Astrocyte (in vitro differentiated cells and primary cell): ENCODE data around the gene CLEC4C. TPM values are rescaled to one million over a fixed set of nuclear protein-coding genes. Genes with fewer than 3 reads are reported as not detected.
"Not testable (repeated sequence)": the region's sequence is repeated elsewhere in the genome, so short reads cannot be mapped to it uniquely, and the experiment has no call there.

Experiments
- DNase-seq: peaks from one replicate; pipeline ENCODE4 v3.0.0-alpha.2; 2010; ENCODE audit warnings: low read depth
- FAIRE-seq: peaks from 2 replicates; lab custom pipeline; 2011; peaks lifted over from hg19 to GRCh38; lab: Jason Lieb, UNC
- H2AFZ ChIP-seq: 2 replicates; pipeline ENCODE4 v1.6.0; 2012; ENCODE audit warnings: low read depth, low read length, inconsistent platforms
- H3K27ac ChIP-seq: 2 replicates; pipeline ENCODE4 v1.5.1; 2011; ENCODE audit warnings: low read depth, low read length, inconsistent platforms
- H3K27me3 ChIP-seq: 2 replicates; pipeline ENCODE4 v1.6.0; 2011; ENCODE audit warnings: low read length, inconsistent platforms; ENCODE audit not compliant: insufficient read depth
- H3K36me3 ChIP-seq: 2 replicates; pipeline ENCODE4 v1.5.1; 2011; ENCODE audit warnings: low read length, inconsistent platforms; ENCODE audit not compliant: insufficient read depth
- H3K4me1 ChIP-seq: 2 replicates; pipeline ENCODE4 v1.5.1; 2011; ENCODE audit warnings: low read length, inconsistent platforms; ENCODE audit not compliant: insufficient read depth
- H3K4me2 ChIP-seq: 2 replicates; pipeline ENCODE4 v1.6.0; 2012; ENCODE audit warnings: low read length, inconsistent platforms
- H3K4me3 ChIP-seq: 2 replicates; pipeline ENCODE4 v1.5.1; 2011; ENCODE audit warnings: low read depth, mild to moderate bottlenecking, low read length, inconsistent platforms; ENCODE audit not compliant: insufficient read depth
- H3K79me2 ChIP-seq: 2 replicates; pipeline ENCODE4 v1.6.0; 2012; ENCODE audit warnings: mild to moderate bottlenecking, low read length, inconsistent platforms; ENCODE audit not compliant: insufficient read depth
- H3K9ac ChIP-seq: 2 replicates; pipeline ENCODE4 v1.6.0; 2012; ENCODE audit warnings: mild to moderate bottlenecking, low read length, inconsistent platforms
- H3K9me3 ChIP-seq: 2 replicates; pipeline ENCODE4 v1.5.1; 2012; ENCODE audit warnings: low read depth, mild to moderate bottlenecking, low read length, inconsistent platforms; ENCODE audit not compliant: insufficient read depth
- H4K20me1 ChIP-seq: 2 replicates; pipeline ENCODE4 v1.6.0; 2012; ENCODE audit warnings: low read length, inconsistent platforms; ENCODE audit not compliant: insufficient read depth
- H3K27ac Mint-ChIP-seq: one replicate; pipeline ENCODE4 v1.8.0; 2021; ENCODE audit warnings: mild to moderate bottlenecking, mixed read lengths; ENCODE audit not compliant: unreplicated experiment
- H3K27me3 Mint-ChIP-seq: one replicate; pipeline ENCODE4 v1.8.0; 2021; ENCODE audit warnings: low read depth, mixed read lengths; ENCODE audit not compliant: unreplicated experiment
- H3K36me3 Mint-ChIP-seq: one replicate; pipeline ENCODE4 v1.8.0; 2021; ENCODE audit warnings: low read depth, mixed read lengths; ENCODE audit not compliant: unreplicated experiment
- H3K4me1 Mint-ChIP-seq: one replicate; pipeline ENCODE4 v1.8.0; 2021; ENCODE audit warnings: low read depth, mixed read lengths; ENCODE audit not compliant: unreplicated experiment
- H3K4me3 Mint-ChIP-seq: one replicate; pipeline ENCODE4 v1.8.0; 2021; ENCODE audit warnings: mild to moderate bottlenecking, moderate library complexity, mixed read lengths; ENCODE audit not compliant: unreplicated experiment
- H3K9me3 Mint-ChIP-seq: one replicate; pipeline ENCODE4 v1.8.0; 2021; ENCODE audit warnings: mild to moderate bottlenecking, mixed read lengths; ENCODE audit not compliant: unreplicated experiment
- CTCF ChIP-seq: IDR thresholded peaks from 2 replicates; pipeline ENCODE4 v1.5.1; 2011; ENCODE audit warnings: low read depth, mild to moderate bottlenecking, inconsistent platforms, low read length, moderate library complexity; ENCODE audit not compliant: insufficient read depth
- EZH2 ChIP-seq: IDR thresholded peaks from 2 replicates; pipeline ENCODE4 v1.6.1; 2012; ENCODE audit warnings: mild to moderate bottlenecking, low read length, inconsistent platforms; ENCODE audit not compliant: insufficient read depth
- total RNA-seq: library from RNA; stranded (reverse); gene quantifications from 2 replicates; pipeline ENCODE4 v1.2.1, GENCODE V29; 2021

CLEC4C gene
- total RNA-seq, 1 donor from 2014 or later, result not detected

GRCh38 chr12:7788294-7788660 is 41.1 kb upstream of the CLEC4C start:
- Mint-ChIP-seq H3K36me3 (no peaks in the 10 kb centered on the region), H3K27me3 (peaks cover 27% of the 10 kb centered on the region), H3K27ac (no peak overlapping the region), H3K9me3 (no peaks in the 10 kb centered on the region), H3K4me3 (peak overlapping the region; percentile 63), H3K4me1 (peaks cover 8% of the 10 kb centered on the region)
- Histone ChIP-seq H3K9me3 (no peaks in the 10 kb centered on the region), H3K79me2 (no peaks in the 10 kb centered on the region), H3K4me1 (no peaks in the 10 kb centered on the region), H3K27ac (no peak overlapping the region), H3K4me2 (no peak overlapping the region), H4K20me1 (no peaks in the 10 kb centered on the region), H3K9ac (no peak overlapping the region), H3K27me3 (peaks cover 7% of the 10 kb centered on the region), H2AFZ (no peak overlapping the region), H3K4me3 (no peak overlapping the region), H3K36me3 (no peaks in the 10 kb centered on the region)
- FAIRE-seq (no peak), DNase-seq (no peak)
- TF ChIP-seq EZH2 (no peak), CTCF (no peak)

GRCh38 chr12:7787574-7788293 is 40.6 kb upstream of the CLEC4C start:
- no peak for TF ChIP-seq CTCF
- no peak for TF ChIP-seq EZH2
- FAIRE-seq (no peak), DNase-seq (no peak)
- Histone ChIP-seq H3K36me3 (no peaks in the 10 kb centered on the region), H3K9ac (no peak overlapping the region), H3K4me3 (no peak overlapping the region), H3K27me3 (peaks cover 7% of the 10 kb centered on the region), H4K20me1 (no peaks in the 10 kb centered on the region), H2AFZ (no peak overlapping the region), H3K4me1 (no peaks in the 10 kb centered on the region), H3K27ac (no peak overlapping the region), H3K79me2 (no peaks in the 10 kb centered on the region), H3K9me3 (no peaks in the 10 kb centered on the region), H3K4me2 (no peak overlapping the region)
- H3K9me3 Mint-ChIP-seq, result no peaks in the 10 kb centered on the region
- H3K4me1 Mint-ChIP-seq, result peaks cover 8% of the 10 kb centered on the region
- H3K4me3 Mint-ChIP-seq, result peak overlapping the region; percentile 63
- H3K36me3 Mint-ChIP-seq, result no peaks in the 10 kb centered on the region
- peaks cover 27% of the 10 kb centered on the region for H3K27me3 Mint-ChIP-seq
- H3K27ac Mint-ChIP-seq, result no peak overlapping the region

- no peak overlapping the region for H3K27ac ChIP-seq
Observed at GRCh38 chr12:7784701-7785100, 37.5 kb upstream of the CLEC4C start.

GRCh38 chr12:7783433-7783832 is 36.3 kb upstream of the CLEC4C start:
- H3K4me1 ChIP-seq, DNase-seq, H3K9me3 ChIP-seq, H3K4me2 ChIP-seq, H3K36me3 ChIP-seq, H3K27ac ChIP-seq, H3K9ac ChIP-seq, H3K27me3 ChIP-seq, H2AFZ ChIP-seq, H3K9me3 Mint-ChIP-seq, H3K79me2 ChIP-seq, H3K36me3 Mint-ChIP-seq, FAIRE-seq, H3K4me3 ChIP-seq, H3K4me3 Mint-ChIP-seq, H4K20me1 ChIP-seq, H3K4me1 Mint-ChIP-seq, H3K27ac Mint-ChIP-seq: not testable (repeated sequence)
- H3K27me3 Mint-ChIP-seq, result peaks cover 13% of the 10 kb centered on the region

More at GRCh38 chr12:7784701-7785100, 37.5 kb upstream of the CLEC4C start:
- Histone ChIP-seq H3K27me3 (no peaks in the 10 kb centered on the region), H2AFZ (no peak overlapping the region), H3K4me1 (no peaks in the 10 kb centered on the region), H4K20me1 (no peaks in the 10 kb centered on the region), H3K79me2 (no peaks in the 10 kb centered on the region), H3K9me3 (no peaks in the 10 kb centered on the region), H3K9ac (no peak overlapping the region), H3K4me2 (no peak overlapping the region), H3K36me3 (no peaks in the 10 kb centered on the region), H3K4me3 (no peak overlapping the region)
- FAIRE-seq (no peak), DNase-seq (no peak)
- Mint-ChIP-seq H3K9me3 (no peaks in the 10 kb centered on the region), H3K36me3 (no peaks in the 10 kb centered on the region), H3K4me3 (no peak overlapping the region), H3K4me1 (peaks cover 8% of the 10 kb centered on the region), H3K27ac (no peak overlapping the region), H3K27me3 (peaks cover 20% of the 10 kb centered on the region)
- TF ChIP-seq CTCF (no peak), EZH2 (no peak)
